Measurements from ENCODE around the gene SPRED2. TPM values are rescaled to one million over a fixed set of nuclear protein-coding genes. Genes with fewer than 3 reads are reported as not detected.

Gene SPRED2
- polyA plus RNA-seq, 2 of the 4 experiments (the other 2 are of a cell fraction), result 20.6 to 29.3 TPM

GRCh38 chr2:65403529-65403915 lies 28.9 kb downstream of the SPRED2 start:
- Histone ChIP-seq H3K4me1 (peaks cover 21% of the 10 kb centered on the region), H3K9me3 (no peaks in the 10 kb centered on the region), H3K27ac (no peak overlapping the region), H3K4me2 (no peak overlapping the region), H3K4me3 (no peak overlapping the region)
- TF ChIP-seq NPAS2 (CRISPR knock-in tag; IDR thresholded peaks at IDR 0.05; ENCODE audit: borderline replicate concordance), result no peak
- FAIRE-seq, result no peak
- ATAC-seq, result no peak
- 91% methylated on average over 5 of the region's 5 CpGs for WGBS (ENCODE audit: missing lambda C conversion rate)
- CTCF ChIA-PET, result interaction anchor here (0.5 to 1.6 kb wide), 3 partner anchors 16 to 138 kb away, joined by 3 to 4 read pairs (median 4); no protein-coding TSS in a partner anchor
- POLR2A ChIA-PET, result no interaction called here
- DNase-seq (ENCODE audit: low read depth in 1 of 2, low spot score in 1 of 2), result no peak

- WGBS (ENCODE audit: missing lambda C conversion rate), result 84% methylated on average over 8 of the region's 8 CpGs
- Histone ChIP-seq H3K27ac (no peak overlapping the region), H3K9me3 (no peaks in the 10 kb centered on the region; the same call in 2 of the 3 replicates), H3K4me2 (no peak overlapping the region), H3K4me3 (no peak overlapping the region), H3K4me1 (peaks cover 19% of the 10 kb centered on the region)
- TF ChIP-seq CEBPB (IDR thresholded peaks at IDR 0.05) (0 out of 4 replicates have a peak, but pooled peaks of 1 of the 2 experiments have one; percentile 13), USF2 (IDR thresholded peaks at IDR 0.05) (no peak)
- CTCF ChIA-PET, result interaction anchor here (0.5 to 1.4 kb wide), 2 partner anchors 17 to 41 kb away, joined by 3 to 4 read pairs; no protein-coding TSS in a partner anchor
- DNase-seq (ENCODE audit: low read depth in 1 of 2, low spot score in 1 of 2) (no peak), FAIRE-seq (no peak), ATAC-seq (no peak)
- POLR2A ChIA-PET, result no interaction called here
Observed at GRCh38 chr2:65402780-65403528, 29.4 kb downstream of the SPRED2 start.

GRCh38 chr2:65402323-65402722 lies 30.1 kb downstream of the SPRED2 start:
- CTCF ChIA-PET, result interaction anchor here (1.4 kb wide), 1 partner anchor 17 kb away, joined by 3 read pairs; no protein-coding TSS in a partner anchor
- ATAC-seq (no peak; a peak in 1 of 6 replicates), DNase-seq (ENCODE audit: low read depth in 1 of 2, low spot score in 1 of 2) (no peak), FAIRE-seq (no peak)
- H3K4me3 ChIP-seq, result no peak overlapping the region
- no peaks in the 10 kb centered on the region; the same call in 2 of the 3 replicates for H3K9me3 ChIP-seq
- TF ChIP-seq ZFP36 (IDR thresholded peaks at IDR 0.05; ENCODE audit: borderline replicate concordance, partially characterized antibody) (no peak), RARB (CRISPR knock-in tag; IDR thresholded peaks at IDR 0.05) (no peak), PBX3 (IDR thresholded peaks at IDR 0.05) (no peak), NPAS2 (CRISPR knock-in tag; IDR thresholded peaks at IDR 0.05; ENCODE audit: borderline replicate concordance) (no peak), BCL3 (IDR thresholded peaks at IDR 0.05) (no peak), EP300 (IDR thresholded peaks at IDR 0.05) (no peak), BHLHE40 (IDR thresholded peaks at IDR 0.05; ENCODE audit: low read depth, low read length) (no peak), CHD2 (IDR thresholded peaks at IDR 0.05; ENCODE audit: low read length, partially characterized antibody) (no peak), SMC3 (IDR thresholded peaks at IDR 0.05) (no peak), HES2 (IDR thresholded peaks at IDR 0.05) (no peak), NR3C1 (IDR thresholded peaks at IDR 0.05) (no peak), EHF (CRISPR knock-in tag; IDR thresholded peaks at IDR 0.05) (no peak), KDM5A (IDR thresholded peaks at IDR 0.05) (no peak), CBX2 (IDR thresholded peaks at IDR 0.05; ENCODE audit: borderline replicate concordance, low read depth) (no peak), MAX (IDR thresholded peaks at IDR 0.05) (no peak)
- H3K4me2 ChIP-seq, result no peak overlapping the region
- H3K4me1 ChIP-seq, result peaks cover 18% of the 10 kb centered on the region
- WGBS (ENCODE audit: missing lambda C conversion rate), result 95% methylated on average over 2 of the region's 2 CpGs
- POLR2A ChIA-PET, result no interaction called here
- H3K27ac ChIP-seq, result no peak overlapping the region; a peak in 1 of 6 replicates
